ENCODE measurements around the gene KLRD1. TPM values are rescaled to one million over a fixed set of nuclear protein-coding genes. Genes with fewer than 3 reads are reported as not detected.

KLRD1 gene, protein sequence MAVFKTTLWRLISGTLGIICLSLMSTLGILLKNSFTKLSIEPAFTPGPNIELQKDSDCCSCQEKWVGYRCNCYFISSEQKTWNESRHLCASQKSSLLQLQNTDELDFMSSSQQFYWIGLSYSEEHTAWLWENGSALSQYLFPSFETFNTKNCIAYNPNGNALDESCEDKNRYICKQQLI
- polyA plus RNA-seq (2012; rRNA removed), result not detected in 2 replicates
- polyA plus RNA-seq (2012; cell fraction: cytosol; rRNA removed), result not detected in 2 replicates
- not detected in 2 replicates for polyA plus RNA-seq (2012; cell fraction: nucleus; rRNA removed)

DNA sequence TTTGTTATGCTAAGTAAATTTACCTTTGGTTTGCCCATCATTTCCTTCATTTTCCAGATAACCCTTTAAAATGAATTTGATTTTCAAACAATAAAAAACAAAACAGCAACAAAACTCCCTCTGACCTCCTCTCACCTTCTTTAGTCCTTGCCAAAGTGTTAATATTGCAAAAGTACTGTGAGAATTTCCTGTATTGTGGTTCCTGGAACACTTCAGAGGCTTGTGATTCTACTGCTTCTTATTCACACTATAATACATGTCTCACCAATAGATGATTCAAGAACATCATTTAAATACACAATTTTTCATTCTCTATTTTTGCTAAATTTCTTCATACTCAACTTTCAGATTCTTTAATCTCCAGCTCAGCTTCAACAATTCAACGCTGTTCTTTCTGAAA is at the start of gene KLRD1:
TSS of gene KLRD1 (plus strand) at position 241 of the 400 bp plus-strand sequence. CDS start 208 bp downstream, outside the sequence.
- H3K79me2 ChIP-seq (ENCODE audit: insufficient read depth), result no peaks in the 10 kb centered on the region
- no peaks in the 10 kb centered on the region for H3K9me2 ChIP-seq
- ChIA-PET CTCF (no interaction called here), POLR2A (no interaction called here)
- H3F3A ChIP-seq (replicated peaks; ENCODE audit: insufficient read depth), result no peaks in the 10 kb centered on the region
- WGBS (ENCODE audit: low lambda C conversion rate), result 14% methylated on average over 1 of the region's 1 CpG
- H3K9ac ChIP-seq, result no peak within 1 kb of the TSS
- no peaks in the 10 kb centered on the region for H3K36me3 ChIP-seq (replicated peaks in 1 of 2; ENCODE audit: control insufficient read depth in 1 of 2, insufficient read depth in 2 of 2, low read length in 1 of 2)
- TF ChIP-seq RAD21 (IDR thresholded peaks at IDR 0.05; ENCODE audit: low read length) (no peak), RCOR1 (IDR thresholded peaks at IDR 0.05; ENCODE audit: low read length) (no peak), YY1 (IDR thresholded peaks at IDR 0.05; ENCODE audit: low read depth) (no peak), RXRA (IDR thresholded peaks at IDR 0.05; ENCODE audit: borderline replicate concordance, low read depth) (no peak), TEAD4 (IDR thresholded peaks at IDR 0.05; ENCODE audit: borderline replicate concordance, insufficient read depth) (no peak), SMC3 (IDR thresholded peaks at IDR 0.05; ENCODE audit: low read depth, low read length) (no peak), ELF1 (IDR thresholded peaks at IDR 0.05) (no peak), FOXM1 (IDR thresholded peaks at IDR 0.05; ENCODE audit: low read depth) (no peak), GATA2 (CRISPR knock-in tag; IDR thresholded peaks at IDR 0.05) (no peak), RFX5 (IDR thresholded peaks at IDR 0.05; ENCODE audit: low read length) (no peak), GABPA (IDR thresholded peaks at IDR 0.05; ENCODE audit: low read depth) (no peak), SIN3A (IDR thresholded peaks at IDR 0.05; ENCODE audit: borderline replicate concordance, low read depth, low read length) (no peak), NRF1 (IDR thresholded peaks at IDR 0.05; ENCODE audit: low read depth, low read length) (no peak), FOSL2 (IDR thresholded peaks at IDR 0.05; ENCODE audit: borderline replicate concordance, low read depth) (no peak)
- no peaks in the 10 kb centered on the region for H3K27me3 ChIP-seq (ENCODE audit: insufficient read depth)
- no peaks in the 10 kb centered on the region for H4K20me1 ChIP-seq (ENCODE audit: insufficient read depth)
- no peak within 1 kb of the TSS for H3K4me2 ChIP-seq
- H2AFZ ChIP-seq (ENCODE audit: low read depth), result no peak within 1 kb of the TSS
- H3K4me3 ChIP-seq (ENCODE audit: low read depth in 2 of 2, low read length in 1 of 2), result no peak within 1 kb of the TSS
- H3K27ac ChIP-seq (ENCODE audit: low read depth in 2 of 2, low read length in 1 of 2), result no peak within 1 kb of the TSS
- H3K4me1 ChIP-seq (ENCODE audit: control insufficient read depth in 1 of 2, insufficient read depth in 2 of 2, low read depth in 1 of 2, low read length in 1 of 2), result no peaks in the 10 kb centered on the region
- H3K9me3 ChIP-seq, result no peaks in the 10 kb centered on the region
- DNase-seq, result no peak

DNA sequence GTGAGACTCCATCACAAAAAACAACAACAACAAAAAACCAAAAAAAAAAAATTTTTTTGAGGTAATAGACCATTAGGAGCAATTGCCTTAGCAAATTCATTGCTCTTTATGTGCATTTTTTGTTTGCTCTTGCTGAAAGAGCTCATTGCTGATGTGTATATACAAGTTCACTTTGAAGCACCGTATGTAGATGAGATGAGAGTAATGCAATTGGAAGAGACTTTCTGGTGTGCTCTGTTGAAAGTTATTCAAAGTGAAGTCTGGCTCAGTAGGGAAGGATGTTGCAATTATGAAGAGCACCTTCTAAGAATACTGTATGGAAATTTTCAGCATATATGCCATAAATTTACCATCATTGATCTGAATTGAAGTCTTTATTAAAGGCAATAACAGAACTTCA is 46.7 kb upstream of the KLRD1 start:
- H4K20me1 ChIP-seq (ENCODE audit: insufficient read depth), result no peaks in the 10 kb centered on the region
- no peak overlapping the region for H3K9ac ChIP-seq
- TF ChIP-seq RCOR1 (IDR thresholded peaks at IDR 0.05; ENCODE audit: low read length) (no peak), EZH2phosphoT487 (IDR thresholded peaks at IDR 0.05; ENCODE audit: borderline replicate concordance, low read depth) (no peak), RFX5 (IDR thresholded peaks at IDR 0.05; ENCODE audit: low read length) (no peak), TAF1 (IDR thresholded peaks at IDR 0.05; ENCODE audit: borderline replicate concordance, low read depth, low read length) (no peak), FOSL2 (IDR thresholded peaks at IDR 0.05; ENCODE audit: borderline replicate concordance, low read depth) (no peak), JUND (IDR thresholded peaks at IDR 0.05) (no peak)
- 8% methylated on average over 1 of the region's 1 CpG for WGBS (ENCODE audit: low lambda C conversion rate)
- no peaks in the 10 kb centered on the region for H3K36me3 ChIP-seq (replicated peaks in 1 of 2; ENCODE audit: control insufficient read depth in 1 of 2, insufficient read depth in 2 of 2, low read length in 1 of 2)
- H3K79me2 ChIP-seq (ENCODE audit: insufficient read depth), result no peaks in the 10 kb centered on the region
- H3K27me3 ChIP-seq (ENCODE audit: insufficient read depth), result no peaks in the 10 kb centered on the region
- H3F3A ChIP-seq (replicated peaks; ENCODE audit: insufficient read depth), result no peaks in the 10 kb centered on the region
- H3K9me3 ChIP-seq, result no peaks in the 10 kb centered on the region
- DNase-seq, result no peak
- ChIA-PET POLR2A (no interaction called here), CTCF (interaction anchor here (0.7 to 2.4 kb wide), 3 partner anchors 24 to 458 kb away, joined by 5 to 6 read pairs (median 5); no protein-coding TSS in a partner anchor)
- H3K4me1 ChIP-seq (ENCODE audit: control insufficient read depth in 1 of 2, insufficient read depth in 2 of 2, low read depth in 1 of 2, low read length in 1 of 2), result no peaks in the 10 kb centered on the region
- H3K4me2 ChIP-seq, result no peak overlapping the region
- no peak overlapping the region for H2AFZ ChIP-seq (ENCODE audit: low read depth)
- H3K27ac ChIP-seq (ENCODE audit: low read depth in 2 of 2, low read length in 1 of 2), result no peak overlapping the region
- H3K4me3 ChIP-seq (ENCODE audit: low read depth in 2 of 2, low read length in 1 of 2), result no peak overlapping the region
- no peaks in the 10 kb centered on the region for H3K9me2 ChIP-seq
